Astrocyte of the spinal cord (primary cell): ENCODE measurements around the gene RNF220.

Source experiments
- DNase-seq: peaks from one replicate; pipeline ENCODE4 v3.0.0; 2011; ENCODE audit warnings: low read depth, low spot score
- H3K4me3 ChIP-seq: 2 replicates; pipeline ENCODE4 v1.5.1; 2011; ENCODE audit warnings: low read depth, mild to moderate bottlenecking, low read length, moderate library complexity
- CTCF ChIP-seq: IDR thresholded peaks from 2 replicates; pipeline ENCODE4 v1.5.1; 2012; ENCODE audit warnings: low read depth, mild to moderate bottlenecking, low read length, inconsistent platforms
- in situ Hi-C: cut with HindIII; loops from 2 replicates; pipeline ENCODE4 v1.10.0; 2017; ENCODE audit warnings: low sequenced_read_pairs

Gene RNF220

GRCh38 chr1:44636688-44637598 lies 231.9 kb downstream of the RNF220 start:
- DNase-seq: peak; percentile 17
- TF ChIP-seq CTCF: no peak
- in situ Hi-C loops: no loop called here
- H3K4me3 ChIP-seq: no peak overlapping the region

- H3K4me3 ChIP-seq: no peak overlapping the region
These were observed 232.8 kb downstream of the RNF220 start for GRCh38 chr1:44637702-44638411.

GRCh38 chr1:44640200-44640853 lies 235.3 kb downstream of the RNF220 start:
- no peak overlapping the region for H3K4me3 ChIP-seq
- no peak for DNase-seq
- in situ Hi-C loops: no loop called here
- no peak for TF ChIP-seq CTCF

More at GRCh38 chr1:44637702-44638411, 232.8 kb downstream of the RNF220 start:
- in situ Hi-C loops: no loop called here
- DNase-seq: no peak
- no peak for TF ChIP-seq CTCF

- in situ Hi-C loops: no loop called here
- TF ChIP-seq CTCF: no peak
- no peak for DNase-seq
- H3K4me3 ChIP-seq: no peak overlapping the region
These were observed 236.4 kb downstream of the RNF220 start for GRCh38 chr1:44641126-44642102.

- no peak overlapping the region for H3K4me3 ChIP-seq
- no peak for DNase-seq
- in situ Hi-C loops: no loop called here
- no peak for TF ChIP-seq CTCF
These were observed 237.2 kb downstream of the RNF220 start for GRCh38 chr1:44642255-44642654.
